RWPE1 (cell line): ENCODE data around the gene MICA.
"Not testable (repeated sequence)": the region's sequence is repeated elsewhere in the genome, so short reads cannot be mapped to it uniquely, and the experiment has no call there.

Source experiments
- CTCF ChIA-PET: fragments of 350-600 bp; sonication (Branson Sonifier 250); formaldehyde crosslinking; extraction: SDS; loops from one replicate; lab custom pipeline; 2021; lab: Yijun Ruan, JAX
- POLR2A ChIA-PET: fragments of 400-600 bp; formaldehyde crosslinking; extraction: SDS; loops from one replicate; lab custom pipeline; 2020; ENCODE audit warnings: antibody characterized with exemption; ENCODE audit not compliant: low non-redundant PET; lab: Yijun Ruan, JAX
- DNase-seq: peaks from one replicate; pipeline ENCODE4 v3.0.0; 2012; ENCODE audit warnings: low spot score
- H3K27ac ChIP-seq: fragments of 450-650 bp; 2 replicates; pipeline ENCODE4 v1.5.1; 2017
- CTCF ChIP-seq: fragments of 450-650 bp; conservative IDR thresholded peaks from 2 replicates; pipeline ENCODE4 v1.5.1; 2017; ENCODE audit warnings: low read depth, mild to moderate bottlenecking

MICA gene

DNA sequence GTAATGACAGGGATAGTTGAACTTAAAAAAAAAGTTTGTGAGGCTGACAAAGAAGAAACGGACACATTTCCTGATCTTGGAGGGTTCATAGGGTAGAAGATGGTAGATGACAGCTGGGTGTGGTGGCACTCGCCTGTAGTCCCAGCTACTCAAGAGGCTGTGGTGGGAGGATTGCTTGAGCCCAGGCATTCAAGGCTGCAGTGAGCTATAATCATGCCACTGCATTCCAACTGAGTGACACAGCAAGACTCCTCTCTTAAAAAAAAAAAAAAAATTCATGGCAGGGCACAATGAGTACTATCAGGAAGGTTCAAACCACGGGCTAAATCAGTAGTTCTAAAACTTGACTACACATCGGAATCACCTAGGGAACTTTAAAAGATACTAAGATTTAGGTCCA is 2.0 kb upstream of the MICA start:
- peak overlapping the region; percentile 95 for H3K27ac ChIP-seq
- DNase-seq: peak; percentile 29
- ChIA-PET CTCF (interaction anchor here (0.6 to 0.8 kb wide), 3 partner anchors 41 to 266 kb away, joined by 3 to 4 read pairs (median 3); no protein-coding TSS in a partner anchor), POLR2A (interaction anchor here (0.7 kb wide), 1 partner anchor 14 kb away, joined by 4 read pairs; no protein-coding TSS in a partner anchor)
- TF ChIP-seq CTCF: no peak

GRCh38 chr6:31402324-31403282 is 792 bp upstream of the MICA start:
- no peak for TF ChIP-seq CTCF
- ChIA-PET POLR2A (no interaction called here), CTCF (interaction anchor here (0.6 to 1.6 kb wide), 6 partner anchors 40 to 333 kb away, joined by 3 to 10 read pairs (median 4); no protein-coding TSS in a partner anchor)
- peak overlapping the region; percentile 94 for H3K27ac ChIP-seq
- peak; percentile 24 for DNase-seq

GRCh38 chr6:31404061-31404364 is 618 bp downstream of the MICA start:
- H3K27ac ChIP-seq: peak overlapping the region; percentile 94
- not testable (repeated sequence) for DNase-seq
- ChIA-PET POLR2A (interaction anchor here (1.0 kb wide), 1 partner anchor 137 kb away, joined by 3 read pairs; no protein-coding TSS in a partner anchor), CTCF (interaction anchor here (0.6 to 1.6 kb wide), 4 partner anchors 35 to 463 kb away, joined by 3 to 6 read pairs (median 4); no protein-coding TSS in a partner anchor)

- TF ChIP-seq CTCF: no peak
- no peak overlapping the region for H3K27ac ChIP-seq
- CTCF ChIA-PET: interaction anchor here (0.6 kb wide), 1 partner anchor 36 kb away, joined by 7 read pairs; no protein-coding TSS in a partner anchor
- DNase-seq: no peak
- POLR2A ChIA-PET: no interaction called here
These were observed 2.6 kb downstream of the MICA start for GRCh38 chr6:31405996-31406395.

GRCh38 chr6:31407699-31408098 is 4.3 kb downstream of the MICA start:
- CTCF ChIA-PET: no interaction called here

GRCh38 chr6:31412506-31412905 is 9.1 kb downstream of the MICA start:
- POLR2A ChIA-PET: interaction anchor here (0.7 kb wide), 1 partner anchor 139 kb away, joined by 3 read pairs; no protein-coding TSS in a partner anchor
- TF ChIP-seq CTCF: no peak
- CTCF ChIA-PET: no interaction called here
- no peak overlapping the region for H3K27ac ChIP-seq
- no peak for DNase-seq

More at GRCh38 chr6:31407699-31408098, 4.3 kb downstream of the MICA start:
- POLR2A ChIA-PET: no interaction called here
- no peak for TF ChIP-seq CTCF
- peak overlapping the region; percentile 69 for H3K27ac ChIP-seq
- peak; percentile 10 for DNase-seq

GRCh38 chr6:31414148-31414770 is 10.9 kb downstream of the MICA start:
- DNase-seq, POLR2A ChIA-PET, H3K27ac ChIP-seq: not testable (repeated sequence)
- CTCF ChIA-PET: interaction anchor here (0.5 to 0.7 kb wide), 2 partner anchors 40 to 48 kb away, joined by 3 read pairs; no protein-coding TSS in a partner anchor
